GM12878 (cell line): ENCODE data around the gene TMED1. TPM values are rescaled to one million over a fixed set of nuclear protein-coding genes. Genes with fewer than 3 reads are reported as not detected.

Source experiments
- BRCA1 ChIP-seq: IDR thresholded peaks from 2 replicates; pipeline ENCODE4 v1.6.1; 2011; ENCODE audit warnings: low read depth, low read length, improper control_type of control experiment
- ESRRA ChIP-seq: IDR thresholded peaks from 2 replicates; pipeline ENCODE4 v1.6.1; 2012; ENCODE audit warnings: mild to moderate bottlenecking, low read length, improper control_type of control experiment
- GABPA ChIP-seq: IDR thresholded peaks from 2 replicates; pipeline ENCODE4 v1.6.1; 2014; ENCODE audit warnings: antibody characterized with exemption, low read depth, mild to moderate bottlenecking, inconsistent platforms
- MYC ChIP-seq: IDR thresholded peaks from 2 replicates; pipeline ENCODE4 v1.6.1; 2011; ENCODE audit warnings: mild to moderate bottlenecking, low read length, moderate library complexity, inconsistent platforms; ENCODE audit not compliant: insufficient read depth, insufficient replicate concordance, insufficient read length, severe bottlenecking
- POLR2AphosphoS5 ChIP-seq: IDR thresholded peaks from 2 replicates; pipeline ENCODE4 v1.6.1; 2011; ENCODE audit warnings: mild to moderate bottlenecking, low read length, inconsistent platforms
- RELA ChIP-seq: fragments of 450-650 bp; IDR thresholded peaks from 2 replicates; pipeline ENCODE4 v1.8.0; 2014; ENCODE audit warnings: borderline replicate concordance; ENCODE audit not compliant: partially characterized antibody
- RUNX3 ChIP-seq: IDR thresholded peaks from 2 replicates; pipeline ENCODE4 v1.6.1; 2012; ENCODE audit warnings: low read length, inconsistent platforms
- SRF ChIP-seq, 2 experiments: IDR thresholded peaks; 2 replicates each; pipeline ENCODE4 v1.6.1; 2011; ENCODE audit warnings: low read depth in 2 of 2, low read length in 2 of 2, mild to moderate bottlenecking in 1 of 2, moderate library complexity in 1 of 2
- ZBED1 ChIP-seq: IDR thresholded peaks from 2 replicates; pipeline ENCODE4 v1.6.1; 2016; ENCODE audit warnings: borderline replicate concordance
- ZNF207 ChIP-seq: fragments of 450-650 bp; IDR thresholded peaks from 2 replicates; pipeline ENCODE4 v1.6.1; 2014; ENCODE audit warnings: antibody characterized with exemption, mild to moderate bottlenecking, borderline replicate concordance
- ZNF24 ChIP-seq: fragments of 450-650 bp; IDR thresholded peaks from 2 replicates; pipeline ENCODE4 v1.6.1; 2017; ENCODE audit warnings: antibody characterized with exemption, mild to moderate bottlenecking
- polyA plus RNA-seq, 11 experiments: library from polyadenylated mRNA; depleted of rRNA in 4 of 11; unstranded in 6 of 11; stranded (reverse) in 5 of 11; fragments of >200 nt; fragmentation: Nextera tagmentation in 4 of 11; fragmentation: Illumina TruSeq in 1 of 11; extraction: Ambion mirVana in 4 of 11; extraction: Trizol in 1 of 11; gene quantifications; 1 replicate in 1 of 11; 2 replicates in 10 of 11; pipeline versions ENCODE4 v1.2.1 to v1.2.3, GENCODE V29; 2011 to 2016; ENCODE audit warnings: inconsistent platforms in 2 of 11, missing spikeins in 2 of 11, low read depth in 1 of 11
- total RNA-seq, 4 experiments: library from RNA; depleted of rRNA in 3 of 4; stranded (reverse); fragments of >200 nt in 3 of 4; fragmentation: Illumina TruSeq in 1 of 4; extraction: Trizol in 1 of 4; gene quantifications; 2 replicates each; pipeline versions ENCODE4 v1.2.1 to v1.2.3, GENCODE V29; 2013 to 2021
- TF ChIP-seq, protein P1 (sequence below): IDR thresholded peaks from 2 replicates; pipeline ENCODE4 v1.6.1; 2011; ENCODE audit warnings: mild to moderate bottlenecking, low read depth, low read length, moderate library complexity; ENCODE audit not compliant: insufficient replicate concordance
- TF ChIP-seq, protein P2 (sequence below): fragments of 450-650 bp; IDR thresholded peaks from 2 replicates; pipeline ENCODE4 v1.6.1; 2017; ENCODE audit warnings: mild to moderate bottlenecking, low read depth, inconsistent platforms; ENCODE audit not compliant: poor library complexity, severe bottlenecking

Gene TMED1
- total and polyA plus RNA-seq, 10 of the 15 experiments (the other 5 are each of a cell fraction or from before 2014, with no cell fraction given): 0.60 to 23.1 (median 12.3) TPM

DNA sequence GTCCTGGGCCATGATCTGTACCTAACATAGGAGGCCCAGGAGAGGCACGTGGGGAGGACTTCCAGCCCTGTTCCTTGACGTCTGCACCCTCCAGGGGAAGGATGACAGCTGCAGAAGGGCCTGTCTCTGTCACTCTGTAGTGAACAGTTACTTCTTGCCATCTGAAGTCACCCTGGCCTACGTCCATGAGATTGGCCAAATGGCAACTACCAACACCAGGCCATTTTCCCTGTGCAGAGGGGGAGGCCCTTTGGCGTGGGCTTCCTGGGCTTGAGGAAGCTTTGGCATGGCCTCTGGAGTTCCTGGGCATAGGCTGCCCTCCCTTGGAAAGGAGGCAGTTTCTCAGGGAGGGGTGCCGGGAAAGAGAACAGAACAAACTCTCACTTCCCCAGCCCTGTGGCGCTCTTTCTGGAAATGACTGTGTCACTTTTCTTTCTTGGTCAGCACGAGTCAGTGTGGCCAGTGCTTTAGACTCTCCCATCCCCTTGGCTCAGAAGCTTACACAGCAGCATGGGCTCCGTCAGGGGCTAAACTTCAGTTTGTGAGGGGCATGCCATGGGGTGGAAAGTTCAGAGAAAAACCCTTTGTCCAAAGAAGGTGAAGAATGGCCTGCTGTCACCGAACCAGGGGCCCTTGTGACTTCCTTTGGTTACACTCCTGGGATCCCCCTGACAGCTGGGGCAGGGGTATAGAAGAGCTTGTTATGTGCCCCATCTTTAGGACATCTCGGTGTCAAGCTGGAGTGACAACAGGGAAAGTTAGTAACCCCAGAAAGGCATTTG lies 40.6 kb upstream of the TMED1 start (continued):
- TF ChIP-seq, protein P1, sequence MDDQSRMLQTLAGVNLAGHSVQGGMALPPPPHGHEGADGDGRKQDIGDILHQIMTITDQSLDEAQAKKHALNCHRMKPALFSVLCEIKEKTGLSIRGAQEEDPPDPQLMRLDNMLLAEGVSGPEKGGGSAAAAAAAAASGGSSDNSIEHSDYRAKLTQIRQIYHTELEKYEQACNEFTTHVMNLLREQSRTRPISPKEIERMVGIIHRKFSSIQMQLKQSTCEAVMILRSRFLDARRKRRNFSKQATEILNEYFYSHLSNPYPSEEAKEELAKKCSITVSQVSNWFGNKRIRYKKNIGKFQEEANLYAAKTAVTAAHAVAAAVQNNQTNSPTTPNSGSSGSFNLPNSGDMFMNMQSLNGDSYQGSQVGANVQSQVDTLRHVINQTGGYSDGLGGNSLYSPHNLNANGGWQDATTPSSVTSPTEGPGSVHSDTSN: peak; percentile 58
- TF ChIP-seq SRF (IDR thresholded peaks at IDR 0.05; ENCODE audit: low read depth in 2 of 2, low read length in 2 of 2): peak in 1 of 2 experiments; percentile 35; a peak in 2 of 4 replicates
- peak; percentile 57 for TF ChIP-seq RELA
- TF ChIP-seq MYC: peak; percentile 42
- TF ChIP-seq, protein P2, sequence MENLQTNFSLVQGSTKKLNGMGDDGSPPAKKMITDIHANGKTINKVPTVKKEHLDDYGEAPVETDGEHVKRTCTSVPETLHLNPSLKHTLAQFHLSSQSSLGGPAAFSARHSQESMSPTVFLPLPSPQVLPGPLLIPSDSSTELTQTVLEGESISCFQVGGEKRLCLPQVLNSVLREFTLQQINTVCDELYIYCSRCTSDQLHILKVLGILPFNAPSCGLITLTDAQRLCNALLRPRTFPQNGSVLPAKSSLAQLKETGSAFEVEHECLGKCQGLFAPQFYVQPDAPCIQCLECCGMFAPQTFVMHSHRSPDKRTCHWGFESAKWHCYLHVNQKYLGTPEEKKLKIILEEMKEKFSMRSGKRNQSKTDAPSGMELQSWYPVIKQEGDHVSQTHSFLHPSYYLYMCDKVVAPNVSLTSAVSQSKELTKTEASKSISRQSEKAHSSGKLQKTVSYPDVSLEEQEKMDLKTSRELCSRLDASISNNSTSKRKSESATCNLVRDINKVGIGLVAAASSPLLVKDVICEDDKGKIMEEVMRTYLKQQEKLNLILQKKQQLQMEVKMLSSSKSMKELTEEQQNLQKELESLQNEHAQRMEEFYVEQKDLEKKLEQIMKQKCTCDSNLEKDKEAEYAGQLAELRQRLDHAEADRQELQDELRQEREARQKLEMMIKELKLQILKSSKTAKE: peak; percentile 68
- TF ChIP-seq ZNF24: peak; percentile 39; the same call in 1 of the 2 replicates
- TF ChIP-seq BRCA1: no peak
- no peak for TF ChIP-seq ESRRA
- peak; percentile 93 for TF ChIP-seq RUNX3
- TF ChIP-seq GABPA: no peak
- no peak for TF ChIP-seq ZNF207
- TF ChIP-seq POLR2AphosphoS5: peak; percentile 58
- peak; percentile 53; the same call in 1 of the 2 replicates for TF ChIP-seq ZBED1
